Thyroid gland (tissue), 4 donors: ENCODE data around the gene VASH1. TPM values are rescaled to one million over a fixed set of nuclear protein-coding genes. Genes with fewer than 3 reads are reported as not detected.
"Not testable (repeated sequence)": the region's sequence is repeated elsewhere in the genome, so short reads cannot be mapped to it uniquely, and the experiment has no call there.

Experiments
- DNase-seq, 2 donors: peaks; one replicate each; pipeline ENCODE4 v3.0.0-alpha.2; 2019
- H3K27ac ChIP-seq, 3 donors: fragments of 200-600 bp; sonication (generic); 1 replicate in 2 of 3; 2 replicates in 1 of 3; pipeline ENCODE4 v1.5.1; 2016 to 2019; ENCODE audit warnings: mild to moderate bottlenecking in 1 of 3, moderate library complexity in 1 of 3
- H3K27me3 ChIP-seq: fragments of 200-600 bp; sonication (generic); one replicate; pipeline ENCODE4 v1.5.1; 2019
- H3K36me3 ChIP-seq, 2 donors: fragments of 200-600 bp; sonication (generic); one replicate each; pipeline ENCODE4 v1.5.1; 2016 to 2019
- H3K4me1 ChIP-seq, 2 donors: fragments of 200-600 bp; sonication (generic); one replicate each; pipeline ENCODE4 v1.5.1; 2017 to 2019
- H3K4me3 ChIP-seq, 3 donors: fragments of 200-600 bp; sonication (generic); replicated peaks in 1 of 3; 1 replicate in 2 of 3; 2 replicates in 1 of 3; pipeline ENCODE4 v1.5.1; 2016; ENCODE audit warnings: mild to moderate bottlenecking in 1 of 3
- H3K9me3 ChIP-seq: fragments of 200-600 bp; sonication (generic); one replicate; pipeline ENCODE4 v1.5.1; 2017
- CTCF ChIP-seq, 6 experiments: fragments of 200-600 bp in 3 of 6; fragments of 450-650 bp in 3 of 6; sonication (generic) in 3 of 6; IDR thresholded peaks; one replicate each; pipeline ENCODE4 v1.5.1; 2016 to 2019; ENCODE audit warnings: antibody characterized with exemption in 6 of 6, mild to moderate bottlenecking in 2 of 6, inconsistent platforms in 1 of 6, moderate library complexity in 1 of 6
- POLR2A ChIP-seq, 2 donors: fragments of 450-650 bp; IDR thresholded peaks; one replicate each; pipeline ENCODE4 v1.6.1; 2017; ENCODE audit warnings: antibody characterized with exemption in 2 of 2, mild to moderate bottlenecking in 2 of 2, moderate library complexity in 1 of 2
- WGBS, 2 donors: methylation state at CpG; one replicate each; pipeline ENCODE4 v1.1.5; 2017; 5-methylcytosine and 5-hydroxymethylcytosine counted together
- intact Hi-C: fragments of 100-400 bp; cut with DNase I; formaldehyde crosslinking; loops from one replicate; pipeline ENCODE4 v1.15.1; 2023
- total RNA-seq, 4 donors: library from RNA; depleted of rRNA; stranded (reverse); fragments of >200 nt; gene quantifications; one replicate each; pipeline ENCODE4 v1.2.3, GENCODE V29; 2016

Gene VASH1
- total RNA-seq, 4 donors from 2014 or later: 2.3 to 5.0 (median 3.1) TPM

- no peaks in the 10 kb centered on the region for H3K27me3 ChIP-seq
- H3K36me3 ChIP-seq: no peaks in the 10 kb centered on the region
- no peaks in the 10 kb centered on the region for H3K4me1 ChIP-seq
- H3K27ac ChIP-seq: no peak overlapping the region
- no peak for TF ChIP-seq POLR2A (IDR thresholded peaks at IDR 0.05)
- TF ChIP-seq CTCF (IDR thresholded peaks at IDR 0.05): no peak
- H3K4me3 ChIP-seq: no peak overlapping the region
- 50 to 58% methylated on average over 1 of the region's 1 CpG for WGBS, 2 donors
- no peaks in the 10 kb centered on the region for H3K9me3 ChIP-seq
- no peak for DNase-seq
- intact Hi-C loops: no loop called here
Measured at GRCh38 chr14:76729953-76730505, 31.2 kb upstream of the VASH1 start.

- H3K36me3 ChIP-seq, H3K4me1 ChIP-seq, DNase-seq, H3K27ac ChIP-seq, intact Hi-C loops, H3K27me3 ChIP-seq, H3K9me3 ChIP-seq, H3K4me3 ChIP-seq: not testable (repeated sequence)
- 91 to 94% methylated on average over 2 to 28 of the region's 31 CpGs for WGBS, 2 donors
Measured at GRCh38 chr14:76734501-76734900, 26.8 kb upstream of the VASH1 start.

- H3K27me3 ChIP-seq: no peaks in the 10 kb centered on the region
- H3K36me3 ChIP-seq: no peaks in the 10 kb centered on the region
- no peak for TF ChIP-seq POLR2A (IDR thresholded peaks at IDR 0.05)
- no peak for TF ChIP-seq CTCF (IDR thresholded peaks at IDR 0.05)
- no peak for DNase-seq
- H3K4me1 ChIP-seq: no peaks in the 10 kb centered on the region
- intact Hi-C loops: no loop called here
- H3K4me3 ChIP-seq: no peak overlapping the region
- H3K27ac ChIP-seq: no peak overlapping the region
- H3K9me3 ChIP-seq: no peaks in the 10 kb centered on the region
Measured at GRCh38 chr14:76736514-76736913, 24.8 kb upstream of the VASH1 start.

- Histone ChIP-seq H3K36me3 (no peaks in the 10 kb centered on the region), H3K4me1 (no peaks in the 10 kb centered on the region), H3K9me3 (no peaks in the 10 kb centered on the region), H3K4me3 (no peak overlapping the region), H3K27me3 (no peaks in the 10 kb centered on the region), H3K27ac (no peak overlapping the region)
- no peak for DNase-seq
- no peak for TF ChIP-seq CTCF (IDR thresholded peaks at IDR 0.05)
- TF ChIP-seq POLR2A (IDR thresholded peaks at IDR 0.05): no peak
- intact Hi-C loops: no loop called here
- 75 to 79% methylated on average over 1 of the region's 1 CpG for WGBS, 2 donors
Measured at GRCh38 chr14:76741074-76741473, 20.2 kb upstream of the VASH1 start.

- H3K36me3 ChIP-seq: no peaks in the 10 kb centered on the region
- 69 to 81% methylated on average over 6 of the region's 6 CpGs for WGBS, 2 donors
- DNase-seq: no peak
- H3K4me3 ChIP-seq: no peak overlapping the region
- H3K27me3 ChIP-seq: no peaks in the 10 kb centered on the region
- TF ChIP-seq CTCF (IDR thresholded peaks at IDR 0.05) (no peak), POLR2A (IDR thresholded peaks at IDR 0.05) (no peak)
- H3K4me1 ChIP-seq: no peaks in the 10 kb centered on the region
- intact Hi-C loops: no loop called here
- H3K27ac ChIP-seq: no peak overlapping the region
- H3K9me3 ChIP-seq: no peaks in the 10 kb centered on the region
Measured at GRCh38 chr14:76742185-76742584, 19.1 kb upstream of the VASH1 start.

GRCh38 chr14:76742966-76743365, 18.3 kb upstream of the VASH1 start:
- Histone ChIP-seq H3K4me1 (no peaks in the 10 kb centered on the region), H3K9me3 (no peaks in the 10 kb centered on the region), H3K27ac (no peak overlapping the region), H3K27me3 (no peaks in the 10 kb centered on the region), H3K4me3 (no peak overlapping the region), H3K36me3 (no peaks in the 10 kb centered on the region)
- no peak for TF ChIP-seq CTCF (IDR thresholded peaks at IDR 0.05)
- no peak for TF ChIP-seq POLR2A (IDR thresholded peaks at IDR 0.05)
- intact Hi-C loops: no loop called here
- DNase-seq: no peak
- WGBS, 2 donors: 82 to 90% methylated on average over 7 of the region's 7 CpGs
